GM12891 (cell line): ENCODE data around the gene ABCC1.

Experiments
- PAX5 ChIP-seq: IDR thresholded peaks from 2 replicates; pipeline ENCODE4 v1.6.1; 2011; ENCODE audit warnings: low read length, moderate library complexity, mild to moderate bottlenecking; ENCODE audit not compliant: insufficient read depth, severe bottlenecking
- POLR2A ChIP-seq: IDR thresholded peaks from 2 replicates; pipeline ENCODE4 v1.6.1; 2011; ENCODE audit warnings: low read depth, low read length, control low read depth
- POLR2AphosphoS5 ChIP-seq: IDR thresholded peaks from 2 replicates; pipeline ENCODE4 v1.6.1; 2011; ENCODE audit warnings: low read depth, low read length, control low read depth

DNA sequence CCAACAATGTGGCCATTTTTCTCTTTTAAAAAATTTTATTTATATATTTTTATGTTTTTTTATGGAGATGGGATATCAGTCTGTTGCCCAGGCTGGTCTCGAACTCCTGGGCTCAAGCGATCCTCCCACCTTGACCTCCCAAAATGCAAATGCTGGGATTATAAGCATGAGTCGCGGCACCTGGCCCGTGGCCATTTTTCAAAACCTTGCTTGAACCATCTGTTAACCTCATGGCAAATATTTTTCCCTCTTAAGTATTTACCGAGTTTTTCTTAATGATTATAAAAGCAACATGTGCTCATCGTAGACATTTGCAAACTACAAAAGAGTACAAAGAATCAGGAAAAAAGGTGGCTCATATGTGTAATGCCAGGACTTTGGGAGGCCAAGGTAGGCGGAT, 146.2 kb downstream of the ABCC1 start:
- TF ChIP-seq POLR2AphosphoS5: no peak
- no peak for TF ChIP-seq PAX5
- no peak for TF ChIP-seq POLR2A
